K562 (cell line): ENCODE results near the gene SIK1.
"Not testable (repeated sequence)": the region's sequence is repeated elsewhere in the genome, so short reads cannot be mapped to it uniquely, and the experiment has no call there.

Experiments
- CHD4 ChIP-seq: fragments of 200-600 bp; sonication (generic); IDR thresholded peaks from 3 replicates; pipeline ENCODE4 v1.6.1; 2012; ENCODE audit warnings: low read depth, mild to moderate bottlenecking, mixed read lengths, low read length, inconsistent platforms; ENCODE audit not compliant: insufficient read depth, insufficient replicate concordance, poor library complexity, severe bottlenecking
- FOXP1 ChIP-seq: sonication (generic); formaldehyde crosslinking; IDR thresholded peaks from 2 replicates; pipeline ENCODE4 v1.8.0; 2022; ENCODE audit warnings: mild to moderate bottlenecking, missing genetic modification reagents
- ILF3 ChIP-seq: fragments of 450-650 bp; IDR thresholded peaks from 2 replicates; pipeline ENCODE4 v1.6.1; 2018; ENCODE audit warnings: antibody characterized with exemption, mild to moderate bottlenecking, moderate library complexity, borderline replicate concordance
- NONO ChIP-seq, 2 experiments: fragments of 200-400 bp in 1 of 2; fragments of 450-650 bp in 1 of 2; formaldehyde crosslinking in 1 of 2; IDR thresholded peaks; 2 replicates each; pipeline ENCODE4 v1.6.1; 2017; ENCODE audit warnings: low read depth in 2 of 2, mild to moderate bottlenecking in 2 of 2, moderate library complexity in 2 of 2, low read length in 1 of 2
- SMAD3 ChIP-seq: fragments of 450-650 bp; formaldehyde crosslinking; conservative IDR thresholded peaks from 2 replicates; pipeline ENCODE4 v1.4.0; 2020; ENCODE audit warnings: mild to moderate bottlenecking
- TAF1 ChIP-seq: IDR thresholded peaks from 2 replicates; pipeline ENCODE4 v1.6.1; 2011; ENCODE audit warnings: mild to moderate bottlenecking, low read length, moderate library complexity; ENCODE audit not compliant: insufficient read depth, control insufficient read depth, severe bottlenecking; ENCODE audit errors: extremely low read depth
- YY1 ChIP-seq, 3 experiments: IDR thresholded peaks; 2 replicates each; pipeline ENCODE4 v1.6.1; 2011; ENCODE audit warnings: low read length in 2 of 3, mild to moderate bottlenecking in 2 of 3, moderate library complexity in 2 of 3, borderline replicate concordance in 1 of 3, control low read depth in 1 of 3, low read depth in 1 of 3; ENCODE audit not compliant: insufficient read depth in 3 of 3, insufficient replicate concordance in 2 of 3, control insufficient read depth in 1 of 3, insufficient read length in 1 of 3; ENCODE audit errors: extremely low read depth in 1 of 3
- TF ChIP-seq, protein P1 (sequence below), 3 experiments: IDR thresholded peaks in 2 of 3; conservative IDR thresholded peaks in 1 of 3; 2 replicates each; pipeline ENCODE4 v1.5.1; 2011 to 2012; ENCODE audit warnings: low read length in 3 of 3, mild to moderate bottlenecking in 3 of 3, control low read depth in 2 of 3, improper control_type of control experiment in 1 of 3, inconsistent platforms in 1 of 3, low read depth in 1 of 3, mixed read lengths in 1 of 3, moderate library complexity in 1 of 3; ENCODE audit not compliant: insufficient read depth in 2 of 3
- TF ChIP-seq, protein P2 (sequence below): fragments of 250-450 bp; sonication (Bioruptor Pico); IDR thresholded peaks from 2 replicates; pipeline ENCODE4 v1.4.0; 2020; ENCODE audit warnings: mild to moderate bottlenecking, moderate library complexity
- TF ChIP-seq, protein P3 (sequence below), 2 experiments: fragments of 450-650 bp; IDR thresholded peaks; 2 replicates each; pipeline ENCODE4 v1.6.1; 2016; ENCODE audit warnings: mild to moderate bottlenecking in 2 of 2, borderline replicate concordance in 1 of 2, low read depth in 1 of 2, moderate library complexity in 1 of 2
- TF ChIP-seq, protein P4 (sequence below): fragments of 250-450 bp; sonication (Bioruptor Pico); IDR thresholded peaks from 2 replicates; pipeline ENCODE4 v1.8.0; 2021; ENCODE audit warnings: moderate library complexity, mild to moderate bottlenecking, inconsistent platforms

DNA sequence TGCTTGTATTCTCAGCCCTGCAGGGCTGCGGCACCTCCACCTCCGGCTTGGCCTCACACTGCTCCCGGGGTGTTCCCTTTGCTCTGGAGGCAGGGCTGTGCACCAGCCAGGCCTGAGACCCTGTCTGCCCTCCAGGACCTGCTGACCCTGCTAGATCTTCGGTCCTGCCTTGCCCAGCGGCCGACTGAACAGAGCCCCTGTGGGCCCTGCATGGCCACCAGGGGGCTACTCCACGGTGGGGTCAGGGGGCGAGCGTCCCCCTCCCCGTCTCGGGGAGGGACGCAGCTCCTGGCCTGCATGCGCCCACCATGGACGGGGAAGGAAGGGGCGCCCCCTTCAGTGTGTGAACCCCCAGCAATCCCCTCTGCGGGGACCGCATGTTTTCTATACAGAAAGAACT lies 36.0 kb upstream of the SIK1 start:
- TF ChIP-seq TAF1; FOXP1 (CRISPR knock-in tag); SMAD3 (CRISPR knock-in tag); YY1 (IDR thresholded peaks at IDR 0.05; ENCODE audit: borderline replicate concordance in 1 of 3, control insufficient read depth in 1 of 3, extremely low read depth in 1 of 3, insufficient read depth in 3 of 3, insufficient read length in 1 of 3, insufficient replicate concordance in 2 of 3, low read depth in 1 of 3, low read length in 2 of 3); ILF3; CHD4; NONO (IDR thresholded peaks at IDR 0.05; ENCODE audit: low read depth in 2 of 2, low read length in 1 of 2): not testable (repeated sequence)
- TF ChIP-seq, protein P1, sequence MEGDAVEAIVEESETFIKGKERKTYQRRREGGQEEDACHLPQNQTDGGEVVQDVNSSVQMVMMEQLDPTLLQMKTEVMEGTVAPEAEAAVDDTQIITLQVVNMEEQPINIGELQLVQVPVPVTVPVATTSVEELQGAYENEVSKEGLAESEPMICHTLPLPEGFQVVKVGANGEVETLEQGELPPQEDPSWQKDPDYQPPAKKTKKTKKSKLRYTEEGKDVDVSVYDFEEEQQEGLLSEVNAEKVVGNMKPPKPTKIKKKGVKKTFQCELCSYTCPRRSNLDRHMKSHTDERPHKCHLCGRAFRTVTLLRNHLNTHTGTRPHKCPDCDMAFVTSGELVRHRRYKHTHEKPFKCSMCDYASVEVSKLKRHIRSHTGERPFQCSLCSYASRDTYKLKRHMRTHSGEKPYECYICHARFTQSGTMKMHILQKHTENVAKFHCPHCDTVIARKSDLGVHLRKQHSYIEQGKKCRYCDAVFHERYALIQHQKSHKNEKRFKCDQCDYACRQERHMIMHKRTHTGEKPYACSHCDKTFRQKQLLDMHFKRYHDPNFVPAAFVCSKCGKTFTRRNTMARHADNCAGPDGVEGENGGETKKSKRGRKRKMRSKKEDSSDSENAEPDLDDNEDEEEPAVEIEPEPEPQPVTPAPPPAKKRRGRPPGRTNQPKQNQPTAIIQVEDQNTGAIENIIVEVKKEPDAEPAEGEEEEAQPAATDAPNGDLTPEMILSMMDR (IDR thresholded peaks at IDR 0.05 in 2 of 3, conservative IDR thresholded peaks at IDR 0.05 in 1 of 3; ENCODE audit: insufficient read depth in 2 of 3, low read depth in 1 of 3, low read length in 3 of 3): not testable (repeated sequence)
- TF ChIP-seq, protein P2, sequence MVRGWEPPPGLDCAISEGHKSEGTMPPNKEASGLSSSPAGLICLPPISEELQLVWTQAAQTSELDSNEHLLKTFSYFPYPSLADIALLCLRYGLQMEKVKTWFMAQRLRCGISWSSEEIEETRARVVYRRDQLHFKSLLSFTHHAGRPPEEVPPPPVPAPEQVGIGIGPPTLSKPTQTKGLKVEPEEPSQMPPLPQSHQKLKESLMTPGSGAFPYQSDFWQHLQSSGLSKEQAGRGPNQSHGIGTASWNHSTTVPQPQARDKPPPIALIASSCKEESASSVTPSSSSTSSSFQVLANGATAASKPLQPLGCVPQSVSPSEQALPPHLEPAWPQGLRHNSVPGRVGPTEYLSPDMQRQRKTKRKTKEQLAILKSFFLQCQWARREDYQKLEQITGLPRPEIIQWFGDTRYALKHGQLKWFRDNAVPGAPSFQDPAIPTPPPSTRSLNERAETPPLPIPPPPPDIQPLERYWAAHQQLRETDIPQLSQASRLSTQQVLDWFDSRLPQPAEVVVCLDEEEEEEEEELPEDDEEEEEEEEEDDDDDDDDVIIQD: not testable (repeated sequence)
- TF ChIP-seq, protein P3, sequence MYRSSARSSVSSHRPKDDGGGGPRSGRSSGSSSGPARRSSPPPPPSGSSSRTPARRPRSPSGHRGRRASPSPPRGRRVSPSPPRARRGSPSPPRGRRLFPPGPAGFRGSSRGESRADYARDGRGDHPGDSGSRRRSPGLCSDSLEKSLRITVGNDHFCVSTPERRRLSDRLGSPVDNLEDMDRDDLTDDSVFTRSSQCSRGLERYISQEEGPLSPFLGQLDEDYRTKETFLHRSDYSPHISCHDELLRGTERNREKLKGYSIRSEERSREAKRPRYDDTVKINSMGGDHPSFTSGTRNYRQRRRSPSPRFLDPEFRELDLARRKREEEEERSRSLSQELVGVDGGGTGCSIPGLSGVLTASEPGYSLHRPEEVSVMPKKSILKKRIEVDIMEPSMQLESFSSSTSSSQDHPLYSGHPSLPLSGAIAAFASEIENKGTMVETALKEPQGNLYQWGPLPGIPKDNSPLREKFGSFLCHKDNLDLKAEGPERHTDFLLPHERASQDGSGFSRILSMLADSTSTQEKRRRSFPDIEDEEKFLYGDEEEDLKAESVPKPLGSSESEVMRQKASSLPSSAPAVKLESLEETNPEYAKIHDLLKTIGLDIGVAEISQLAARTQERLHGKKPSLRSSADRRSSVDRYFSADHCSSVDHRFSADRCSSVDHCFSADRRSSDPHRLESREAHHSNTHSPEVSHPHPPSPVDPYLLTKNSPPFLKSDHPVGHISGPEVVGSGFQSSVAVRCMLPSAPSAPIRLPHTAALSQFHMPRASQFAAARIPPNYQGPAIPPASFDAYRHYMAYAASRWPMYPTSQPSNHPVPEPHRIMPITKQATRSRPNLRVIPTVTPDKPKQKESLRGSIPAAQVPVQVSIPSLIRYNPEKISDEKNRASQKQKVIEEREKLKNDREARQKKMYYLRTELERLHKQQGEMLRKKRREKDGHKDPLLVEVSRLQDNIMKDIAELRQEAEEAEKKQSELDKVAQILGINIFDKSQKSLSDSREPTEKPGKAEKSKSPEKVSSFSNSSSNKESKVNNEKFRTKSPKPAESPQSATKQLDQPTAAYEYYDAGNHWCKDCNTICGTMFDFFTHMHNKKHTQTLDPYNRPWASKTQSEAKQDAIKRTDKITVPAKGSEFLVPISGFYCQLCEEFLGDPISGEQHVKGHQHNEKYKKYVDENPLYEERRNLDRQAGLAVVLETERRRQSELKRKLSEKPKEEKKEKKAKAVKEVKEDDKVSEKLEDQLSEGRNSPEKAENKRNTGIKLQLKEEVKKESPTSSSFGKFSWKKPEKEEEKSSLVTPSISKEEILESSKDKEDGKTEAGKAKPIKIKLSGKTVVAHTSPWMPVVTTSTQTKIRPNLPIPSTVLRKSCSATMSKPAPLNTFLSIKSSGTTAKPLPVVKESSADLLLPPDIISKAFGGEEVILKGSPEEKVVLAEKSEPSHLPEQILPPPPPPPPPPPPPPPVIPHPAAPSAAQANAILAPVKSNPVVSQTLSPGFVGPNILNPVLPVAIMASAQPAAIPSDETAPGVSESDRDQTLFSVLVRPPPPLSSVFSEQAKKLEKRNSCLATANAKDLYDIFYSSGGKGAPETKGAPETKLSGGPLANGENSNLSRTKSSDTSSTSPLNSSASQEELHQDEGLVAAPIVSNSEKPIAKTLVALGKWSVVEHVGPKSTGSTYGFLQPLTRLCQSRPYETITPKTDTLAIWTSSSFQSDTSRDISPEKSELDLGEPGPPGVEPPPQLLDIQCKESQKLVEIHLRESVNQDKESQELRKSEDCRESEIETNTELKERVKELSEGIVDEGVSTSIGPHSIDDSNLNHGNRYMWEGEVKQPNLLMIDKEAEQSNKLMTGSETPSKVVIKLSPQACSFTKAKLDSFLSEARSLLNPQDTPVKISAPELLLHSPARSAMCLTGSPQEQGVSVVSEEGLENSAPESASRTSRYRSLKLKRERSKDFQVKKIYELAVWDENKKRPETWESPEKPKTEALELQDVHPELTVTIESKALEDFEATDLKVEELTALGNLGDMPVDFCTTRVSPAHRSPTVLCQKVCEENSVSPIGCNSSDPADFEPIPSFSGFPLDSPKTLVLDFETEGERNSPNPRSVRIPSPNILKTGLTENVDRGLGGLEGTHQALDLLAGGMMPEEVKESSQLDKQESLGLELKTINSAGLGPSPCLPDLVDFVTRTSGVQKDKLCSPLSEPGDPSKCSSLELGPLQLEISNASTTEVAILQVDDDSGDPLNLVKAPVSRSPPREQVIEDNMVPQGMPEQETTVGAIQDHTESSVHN (IDR thresholded peaks at IDR 0.05; ENCODE audit: borderline replicate concordance in 1 of 2, low read depth in 1 of 2): not testable (repeated sequence)
- TF ChIP-seq, protein P4, sequence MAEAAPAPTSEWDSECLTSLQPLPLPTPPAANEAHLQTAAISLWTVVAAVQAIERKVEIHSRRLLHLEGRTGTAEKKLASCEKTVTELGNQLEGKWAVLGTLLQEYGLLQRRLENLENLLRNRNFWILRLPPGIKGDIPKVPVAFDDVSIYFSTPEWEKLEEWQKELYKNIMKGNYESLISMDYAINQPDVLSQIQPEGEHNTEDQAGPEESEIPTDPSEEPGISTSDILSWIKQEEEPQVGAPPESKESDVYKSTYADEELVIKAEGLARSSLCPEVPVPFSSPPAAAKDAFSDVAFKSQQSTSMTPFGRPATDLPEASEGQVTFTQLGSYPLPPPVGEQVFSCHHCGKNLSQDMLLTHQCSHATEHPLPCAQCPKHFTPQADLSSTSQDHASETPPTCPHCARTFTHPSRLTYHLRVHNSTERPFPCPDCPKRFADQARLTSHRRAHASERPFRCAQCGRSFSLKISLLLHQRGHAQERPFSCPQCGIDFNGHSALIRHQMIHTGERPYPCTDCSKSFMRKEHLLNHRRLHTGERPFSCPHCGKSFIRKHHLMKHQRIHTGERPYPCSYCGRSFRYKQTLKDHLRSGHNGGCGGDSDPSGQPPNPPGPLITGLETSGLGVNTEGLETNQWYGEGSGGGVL: not testable (repeated sequence)
